Measurements from ENCODE around the gene GMDS. TPM values are rescaled to one million over a fixed set of nuclear protein-coding genes. Genes with fewer than 3 reads are reported as not detected.

The GMDS gene
- total RNA-seq, 2 experiments from 2014 or later, result 13.9 to 16.4 TPM

DNA sequence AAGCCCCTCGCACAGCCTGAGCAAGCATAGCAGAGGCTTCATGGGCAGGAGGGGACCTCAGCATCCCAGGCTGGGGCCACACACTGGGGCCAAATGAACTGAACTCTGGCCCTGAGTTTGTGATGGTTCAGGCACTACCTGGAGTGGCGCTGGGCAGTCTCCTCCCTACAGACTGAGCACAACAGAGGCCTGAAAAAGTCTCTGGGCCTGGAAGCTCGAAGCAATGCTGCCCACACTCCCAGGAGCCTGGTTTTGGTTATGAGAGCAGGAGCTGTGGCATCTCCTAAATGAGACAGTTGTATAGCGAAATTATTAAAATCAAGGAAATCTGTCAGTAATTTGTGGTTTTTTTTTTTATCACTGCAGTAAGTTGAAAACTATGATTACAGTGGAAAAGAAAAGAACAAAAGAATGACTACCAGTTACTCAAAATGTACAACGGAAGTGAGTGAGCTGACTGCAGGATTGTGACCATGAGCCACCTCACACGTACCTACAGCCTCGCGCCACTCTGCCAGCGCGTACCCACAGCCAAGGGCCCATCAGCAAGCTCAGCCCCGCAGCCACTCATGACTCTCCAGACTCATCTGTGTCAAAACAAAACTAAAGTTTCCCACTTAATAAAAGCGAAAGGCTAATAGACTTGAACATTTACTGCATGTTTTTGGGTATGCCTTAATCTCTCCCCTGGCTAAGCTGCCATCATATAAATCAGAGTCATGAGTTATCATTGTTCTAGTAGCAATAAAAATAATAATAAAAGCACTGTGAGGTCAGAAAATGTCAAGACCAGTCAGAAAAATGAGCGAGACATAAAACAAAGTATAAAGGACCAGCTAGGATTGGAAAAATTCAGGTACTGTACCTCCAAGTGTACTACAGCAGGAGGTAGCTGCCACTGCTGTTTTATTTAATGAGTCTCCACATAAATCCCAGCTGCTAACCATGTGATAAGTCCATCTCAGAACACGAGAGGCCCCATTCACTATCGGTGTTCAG is 458.7 kb downstream of the GMDS start:
- no peak for TF ChIP-seq CTCF (IDR thresholded peaks at IDR 0.05)
- Mint-ChIP-seq H3K27ac (no peak overlapping the region), H3K36me3 (ENCODE audit: low read depth) (no peaks in the 10 kb centered on the region)

GRCh38 chr6:1784422-1784884 is 461.0 kb downstream of the GMDS start:
- Mint-ChIP-seq H3K27ac (no peak overlapping the region), H3K36me3 (ENCODE audit: low read depth) (no peaks in the 10 kb centered on the region), H3K27me3 (no peaks in the 10 kb centered on the region), H3K9me3 (no peaks in the 10 kb centered on the region), H3K4me1 (ENCODE audit: low read depth) (peaks cover 5% of the 10 kb centered on the region), H3K4me3 (no peak overlapping the region)
- no peak for TF ChIP-seq CTCF (IDR thresholded peaks at IDR 0.05)
- ATAC-seq (ENCODE audit: poor library complexity) (no peak), DNase-seq (no peak)
- no peaks in the 10 kb centered on the region for H3K27me3 ChIP-seq (ENCODE audit: control insufficient read depth in 1 of 2, insufficient read depth in 2 of 2, low read length in 2 of 2)
- no peaks in the 10 kb centered on the region for H3K36me3 ChIP-seq (ENCODE audit: insufficient read depth, low read length)
- no peak overlapping the region for H3K4me3 ChIP-seq (ENCODE audit: low read length)
- CTCF ChIA-PET, result no interaction called here
- H3K4me1 ChIP-seq (ENCODE audit: insufficient read depth, low read length), result peaks cover 3% of the 10 kb centered on the region
- intact Hi-C loops (cut with DNase I, micrococcal nuclease), result no loop called here
- H3K9me3 ChIP-seq (ENCODE audit: control insufficient read depth in 1 of 2, insufficient read depth in 1 of 2, low read length in 2 of 2), result no peaks in the 10 kb centered on the region
- POLR2A ChIA-PET, result no interaction called here
- H3K27ac ChIP-seq (ENCODE audit: low read depth in 1 of 2, low read length in 2 of 2), result no peak overlapping the region

More for the DNA sequence above, 458.7 kb downstream of the GMDS start:
- POLR2A ChIA-PET, result no interaction called here
- CTCF ChIA-PET, result no interaction called here
- no peaks in the 10 kb centered on the region for H3K9me3 ChIP-seq (ENCODE audit: control insufficient read depth in 1 of 2, insufficient read depth in 1 of 2, low read length in 2 of 2)
- Mint-ChIP-seq H3K9me3 (no peaks in the 10 kb centered on the region), H3K27me3 (no peaks in the 10 kb centered on the region), H3K4me3 (no peak overlapping the region), H3K4me1 (ENCODE audit: low read depth) (peaks cover 5% of the 10 kb centered on the region)
- H3K4me3 ChIP-seq (ENCODE audit: low read length), result no peak overlapping the region
- intact Hi-C loops (cut with DNase I, micrococcal nuclease), result no loop called here
- peak in 1 of 14 experiments; percentile 11 for DNase-seq
- H3K27me3 ChIP-seq (ENCODE audit: control insufficient read depth in 1 of 2, insufficient read depth in 2 of 2, low read length in 2 of 2), result no peaks in the 10 kb centered on the region
- H3K27ac ChIP-seq (ENCODE audit: low read depth in 1 of 2, low read length in 2 of 2), result no peak overlapping the region
- no peak for ATAC-seq (ENCODE audit: poor library complexity)
- H3K4me1 ChIP-seq (ENCODE audit: insufficient read depth, low read length), result peaks cover 3% of the 10 kb centered on the region
- no peaks in the 10 kb centered on the region for H3K36me3 ChIP-seq (ENCODE audit: insufficient read depth, low read length)

GRCh38 chr6:1781817-1782184 is 463.6 kb downstream of the GMDS start:
- Histone ChIP-seq H3K27ac (ENCODE audit: low read depth in 1 of 2, low read length in 2 of 2) (no peak overlapping the region), H3K4me3 (ENCODE audit: low read length) (no peak overlapping the region), H3K9me3 (ENCODE audit: control insufficient read depth in 1 of 2, insufficient read depth in 1 of 2, low read length in 2 of 2) (no peaks in the 10 kb centered on the region), H3K36me3 (ENCODE audit: insufficient read depth, low read length) (no peaks in the 10 kb centered on the region), H3K27me3 (ENCODE audit: control insufficient read depth in 1 of 2, insufficient read depth in 2 of 2, low read length in 2 of 2) (no peaks in the 10 kb centered on the region), H3K4me1 (ENCODE audit: insufficient read depth, low read length) (peaks cover 3% of the 10 kb centered on the region)
- CTCF ChIA-PET, result no interaction called here
- Mint-ChIP-seq H3K36me3 (ENCODE audit: low read depth) (no peaks in the 10 kb centered on the region), H3K4me1 (ENCODE audit: low read depth) (peaks cover 1% of the 10 kb centered on the region), H3K4me3 (no peak overlapping the region), H3K9me3 (no peaks in the 10 kb centered on the region), H3K27ac (no peak overlapping the region), H3K27me3 (no peaks in the 10 kb centered on the region)
- ATAC-seq (ENCODE audit: poor library complexity) (no peak), DNase-seq (no peak)
- no peak for TF ChIP-seq CTCF (IDR thresholded peaks at IDR 0.05)
- intact Hi-C loops (cut with DNase I, micrococcal nuclease), result no loop called here
- POLR2A ChIA-PET, result no interaction called here

Measured in CD4-positive, alpha-beta T cell (primary cell).